ENCODE measurements around the gene PITPNM1. TPM values are rescaled to one million over a fixed set of nuclear protein-coding genes. Genes with fewer than 3 reads are reported as not detected.
A peak's percentile ranks its signal among the peaks of the same experiment; 100 is the strongest.

Gene PITPNM1
- total RNA-seq, 5 donors from 2014 or later (not counting 1 experiment from before 2014, with no cell fraction given) = 74.2 to 167 (median 149) TPM

- no peaks in the 10 kb centered on the region for H3K4me1 ChIP-seq (ENCODE audit: control insufficient read depth in 1 of 2, extremely low read depth in 1 of 2, insufficient read depth in 2 of 2, low read length in 2 of 2)
- H3K36me3 Mint-ChIP-seq = no peaks in the 10 kb centered on the region
- no peak overlapping the region for H3K4me3 ChIP-seq (ENCODE audit: control insufficient read depth in 1 of 2, extremely low read depth in 1 of 2, low read length in 1 of 2)
- DNase-seq = no peak
- ATAC-seq (replicated peaks in 1 of 4) = no peak
- no peaks in the 10 kb centered on the region for H3K4me1 Mint-ChIP-seq
- peaks cover 0 to 46% of the 10 kb centered on the region in 2 experiments for H3K27me3 ChIP-seq (replicated peaks in 1 of 2; ENCODE audit: control insufficient read depth in 2 of 2, extremely low read depth in 1 of 2, insufficient read depth in 2 of 2, low read length in 1 of 2)
- H3K27me3 Mint-ChIP-seq = peaks cover 8 to 10% of the 10 kb centered on the region in 2 donors
- H3K36me3 ChIP-seq (ENCODE audit: control insufficient read depth in 2 of 2, extremely low read depth in 1 of 2, insufficient read depth in 1 of 2, low read length in 1 of 2) = no peaks in the 10 kb centered on the region
- H3K9me3 Mint-ChIP-seq = no peaks in the 10 kb centered on the region
- ChIA-PET POLR2A (interaction anchor here in 1 of 2 donors (0.6 kb wide), 1 partner anchor 716 kb away, joined by 4 read pairs; no protein-coding TSS in a partner anchor), CTCF (no interaction called here)
- H3K27ac ChIP-seq (ENCODE audit: low read length) = no peak overlapping the region
- no peak overlapping the region for H3K27ac Mint-ChIP-seq
- no peaks in the 10 kb centered on the region for H3K9me3 ChIP-seq
- no peak overlapping the region for H3K4me3 Mint-ChIP-seq
- WGBS (ENCODE audit: insufficient coverage) = 96% methylated on average over 4 of the region's 10 CpGs
Measured at GRCh38 chr11:67521924-67522323, 16.8 kb upstream of the PITPNM1 start.

- Mint-ChIP-seq H3K4me3 (no peak overlapping the region), H3K27ac (no peak overlapping the region), H3K9me3 (no peaks in the 10 kb centered on the region), H3K36me3 (no peaks in the 10 kb centered on the region), H3K4me1 (no peaks in the 10 kb centered on the region), H3K27me3 (peaks cover 4 to 7% of the 10 kb centered on the region in 2 donors)
- no peak for ATAC-seq (replicated peaks in 1 of 4)
- H3K27ac ChIP-seq (ENCODE audit: low read length) = no peak overlapping the region
- no peaks in the 10 kb centered on the region for H3K9me3 ChIP-seq
- POLR2A ChIA-PET = interaction anchor here in 1 of 2 donors (0.6 kb wide), 1 partner anchor 717 kb away, joined by 4 read pairs; no protein-coding TSS in a partner anchor
- no peak for DNase-seq
- H3K27me3 ChIP-seq (replicated peaks in 1 of 2; ENCODE audit: control insufficient read depth in 2 of 2, extremely low read depth in 1 of 2, insufficient read depth in 2 of 2, low read length in 1 of 2) = peaks cover 0 to 46% of the 10 kb centered on the region in 2 experiments
- CTCF ChIA-PET = no interaction called here
- no peaks in the 10 kb centered on the region for H3K36me3 ChIP-seq (ENCODE audit: control insufficient read depth in 2 of 2, extremely low read depth in 1 of 2, insufficient read depth in 1 of 2, low read length in 1 of 2)
- H3K4me1 ChIP-seq (ENCODE audit: control insufficient read depth in 1 of 2, extremely low read depth in 1 of 2, insufficient read depth in 2 of 2, low read length in 2 of 2) = no peaks in the 10 kb centered on the region
- 82% methylated on average over 13 of the region's 16 CpGs for WGBS (ENCODE audit: insufficient coverage)
- H3K4me3 ChIP-seq (ENCODE audit: control insufficient read depth in 1 of 2, extremely low read depth in 1 of 2, low read length in 1 of 2) = no peak overlapping the region
Measured at GRCh38 chr11:67520856-67521824, 16.0 kb upstream of the PITPNM1 start.

GRCh38 chr11:67519726-67520125 is 14.6 kb upstream of the PITPNM1 start:
- no peaks in the 10 kb centered on the region for H3K36me3 ChIP-seq (ENCODE audit: control insufficient read depth in 2 of 2, extremely low read depth in 1 of 2, insufficient read depth in 1 of 2, low read length in 1 of 2)
- Mint-ChIP-seq H3K36me3 (no peaks in the 10 kb centered on the region), H3K4me1 (no peaks in the 10 kb centered on the region), H3K9me3 (no peaks in the 10 kb centered on the region), H3K27ac (no peak overlapping the region), H3K27me3 (peaks cover 2 to 5% of the 10 kb centered on the region in 2 donors), H3K4me3 (no peak overlapping the region)
- DNase-seq (no peak), ATAC-seq (replicated peaks in 1 of 4) (no peak)
- H3K4me1 ChIP-seq (ENCODE audit: control insufficient read depth in 1 of 2, extremely low read depth in 1 of 2, insufficient read depth in 2 of 2, low read length in 2 of 2) = no peaks in the 10 kb centered on the region
- H3K4me3 ChIP-seq (ENCODE audit: control insufficient read depth in 1 of 2, extremely low read depth in 1 of 2, low read length in 1 of 2) = no peak overlapping the region
- no peak overlapping the region for H3K27ac ChIP-seq (ENCODE audit: low read length)
- CTCF ChIA-PET = no interaction called here
- H3K27me3 ChIP-seq (replicated peaks in 1 of 2; ENCODE audit: control insufficient read depth in 2 of 2, extremely low read depth in 1 of 2, insufficient read depth in 2 of 2, low read length in 1 of 2) = peaks cover 0 to 41% of the 10 kb centered on the region in 2 experiments
- POLR2A ChIA-PET = no interaction called here
- WGBS (ENCODE audit: insufficient coverage) = 92% methylated on average over 31 of the region's 32 CpGs
- H3K9me3 ChIP-seq = no peaks in the 10 kb centered on the region

GRCh38 chr11:67517784-67518552 is 12.8 kb upstream of the PITPNM1 start:
- ATAC-seq (replicated peaks in 1 of 4) (no peak), DNase-seq (no peak)
- peaks cover 0 to 29% of the 10 kb centered on the region in 2 experiments for H3K27me3 ChIP-seq (replicated peaks in 1 of 2; ENCODE audit: control insufficient read depth in 2 of 2, extremely low read depth in 1 of 2, insufficient read depth in 2 of 2, low read length in 1 of 2)
- no peaks in the 10 kb centered on the region for H3K36me3 ChIP-seq (ENCODE audit: control insufficient read depth in 2 of 2, extremely low read depth in 1 of 2, insufficient read depth in 1 of 2, low read length in 1 of 2)
- no peaks in the 10 kb centered on the region for H3K4me1 ChIP-seq (ENCODE audit: control insufficient read depth in 1 of 2, extremely low read depth in 1 of 2, insufficient read depth in 2 of 2, low read length in 2 of 2)
- H3K27ac ChIP-seq (ENCODE audit: low read length) = no peak overlapping the region
- no peaks in the 10 kb centered on the region for H3K9me3 ChIP-seq
- CTCF ChIA-PET = no interaction called here
- Mint-ChIP-seq H3K9me3 (no peaks in the 10 kb centered on the region), H3K4me3 (no peak overlapping the region), H3K36me3 (no peaks in the 10 kb centered on the region), H3K27ac (no peak overlapping the region), H3K4me1 (no peaks in the 10 kb centered on the region), H3K27me3 (peaks cover 3 to 10% of the 10 kb centered on the region in 2 donors)
- POLR2A ChIA-PET = no interaction called here
- WGBS (ENCODE audit: insufficient coverage) = 86% methylated on average over 9 of the region's 10 CpGs
- no peak overlapping the region for H3K4me3 ChIP-seq (ENCODE audit: control insufficient read depth in 1 of 2, extremely low read depth in 1 of 2, low read length in 1 of 2)

GRCh38 chr11:67516806-67517205 is 11.6 kb upstream of the PITPNM1 start:
- Histone ChIP-seq H3K27ac (ENCODE audit: low read length) (no peak overlapping the region), H3K4me1 (ENCODE audit: control insufficient read depth in 1 of 2, extremely low read depth in 1 of 2, insufficient read depth in 2 of 2, low read length in 2 of 2) (no peaks in the 10 kb centered on the region), H3K36me3 (ENCODE audit: control insufficient read depth in 2 of 2, extremely low read depth in 1 of 2, insufficient read depth in 1 of 2, low read length in 1 of 2) (no peaks in the 10 kb centered on the region), H3K27me3 (replicated peaks in 1 of 2; ENCODE audit: control insufficient read depth in 2 of 2, extremely low read depth in 1 of 2, insufficient read depth in 2 of 2, low read length in 1 of 2) (peaks cover 0 to 35% of the 10 kb centered on the region in 2 experiments), H3K9me3 (no peaks in the 10 kb centered on the region), H3K4me3 (ENCODE audit: control insufficient read depth in 1 of 2, extremely low read depth in 1 of 2, low read length in 1 of 2) (no peak overlapping the region)
- peaks cover 3 to 10% of the 10 kb centered on the region in 2 donors for H3K27me3 Mint-ChIP-seq
- no peak for DNase-seq
- 93% methylated on average over 6 of the region's 9 CpGs for WGBS (ENCODE audit: insufficient coverage)
- no peaks in the 10 kb centered on the region for H3K9me3 Mint-ChIP-seq
- no peak for ATAC-seq (replicated peaks in 1 of 4)
- no peak overlapping the region for H3K4me3 Mint-ChIP-seq
- H3K36me3 Mint-ChIP-seq = no peaks in the 10 kb centered on the region
- CTCF ChIA-PET = no interaction called here
- no peaks in the 10 kb centered on the region for H3K4me1 Mint-ChIP-seq
- POLR2A ChIA-PET = no interaction called here
- H3K27ac Mint-ChIP-seq = peak overlapping the region in 1 of 2 donors; percentile 23

- Histone ChIP-seq H3K27ac (ENCODE audit: low read length) (no peak overlapping the region), H3K4me3 (ENCODE audit: control insufficient read depth in 1 of 2, extremely low read depth in 1 of 2, low read length in 1 of 2) (no peak overlapping the region), H3K27me3 (replicated peaks in 1 of 2; ENCODE audit: control insufficient read depth in 2 of 2, extremely low read depth in 1 of 2, insufficient read depth in 2 of 2, low read length in 1 of 2) (peaks cover 0 to 37% of the 10 kb centered on the region in 2 experiments), H3K4me1 (ENCODE audit: control insufficient read depth in 1 of 2, extremely low read depth in 1 of 2, insufficient read depth in 2 of 2, low read length in 2 of 2) (peaks cover 0 to 2% of the 10 kb centered on the region in 2 experiments), H3K36me3 (ENCODE audit: control insufficient read depth in 2 of 2, extremely low read depth in 1 of 2, insufficient read depth in 1 of 2, low read length in 1 of 2) (no peaks in the 10 kb centered on the region), H3K9me3 (no peaks in the 10 kb centered on the region)
- ChIA-PET POLR2A (interaction anchor here in 1 of 2 donors (0.7 kb wide), 1 partner anchor 10 kb away, joined by 3 read pairs; no protein-coding TSS in a partner anchor), CTCF (interaction anchor here in 1 of 2 donors (0.6 kb wide), 1 partner anchor 319 kb away, joined by 4 read pairs; no protein-coding TSS in a partner anchor)
- DNase-seq (no peak), ATAC-seq (replicated peaks in 1 of 4) (no peak)
- Mint-ChIP-seq H3K9me3 (no peaks in the 10 kb centered on the region), H3K27me3 (peaks cover 3 to 16% of the 10 kb centered on the region in 2 donors), H3K4me1 (peaks cover 1 to 4% (median 4%) of the 10 kb centered on the region in 3 donors), H3K36me3 (no peaks in the 10 kb centered on the region), H3K27ac (no peak overlapping the region), H3K4me3 (no peak overlapping the region)
- WGBS (ENCODE audit: insufficient coverage) = no CpG with 5 or more reads among the region's 7 CpGs
Measured at GRCh38 chr11:67514116-67514515, 9.0 kb upstream of the PITPNM1 start.
